Stimulated activated CD4-positive, alpha-beta T cell treated with anti-CD3 and anti-CD28 coated beads, TNF-alpha, amount 100 ng/mL, for 48 hours (primary cell): ENCODE results near the gene C6orf58.

Source experiments
- DNase-seq, 3 donors: peaks; one replicate each; pipeline ENCODE4 v3.0.0-alpha.2; 2020; ENCODE audit warnings: low read depth in 3 of 3

The C6orf58 gene

DNA sequence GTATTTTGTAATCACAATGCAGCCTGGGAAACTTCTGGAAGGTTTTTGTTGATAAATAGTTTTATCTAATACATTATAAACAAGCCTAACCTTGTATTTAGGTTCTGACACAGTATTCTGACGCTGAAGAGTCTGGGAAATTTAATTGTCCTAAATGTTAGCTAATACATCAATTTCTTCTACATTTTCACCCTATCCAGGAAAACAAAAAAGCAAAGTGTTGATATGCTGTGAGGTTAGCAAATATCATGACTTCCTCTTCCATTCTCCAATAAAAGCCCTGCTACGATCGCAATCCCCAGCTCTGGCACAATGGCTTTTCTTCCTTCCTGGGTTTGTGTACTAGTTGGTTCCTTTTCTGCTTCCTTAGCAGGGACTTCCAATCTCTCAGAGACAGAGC lies at the start of gene C6orf58:
C6orf58 (plus strand) TSS at position 301 of the 400 bp plus-strand sequence; CDS start at position 313, 12 bp downstream.
- no peak for DNase-seq

DNA sequence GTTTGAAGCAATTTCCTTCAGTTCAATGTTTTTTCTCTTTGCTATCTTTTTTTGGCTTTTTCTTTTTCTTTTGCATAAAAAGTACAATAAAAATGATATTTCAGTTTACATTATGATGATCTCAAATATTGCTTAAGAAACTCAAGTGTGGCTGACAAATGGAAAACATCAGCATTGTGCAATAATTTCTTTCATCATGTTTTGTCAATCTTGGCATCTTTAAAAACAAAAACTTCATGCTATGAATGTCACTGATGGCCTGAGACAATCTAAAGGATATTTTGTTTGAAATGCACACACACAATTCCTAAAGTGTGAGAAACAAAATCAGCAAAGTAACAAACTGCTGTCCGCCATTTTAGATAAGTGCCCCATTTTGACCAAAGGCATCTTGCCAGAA lies 44.0 kb upstream of the C6orf58 start:
- no peak for DNase-seq

DNA sequence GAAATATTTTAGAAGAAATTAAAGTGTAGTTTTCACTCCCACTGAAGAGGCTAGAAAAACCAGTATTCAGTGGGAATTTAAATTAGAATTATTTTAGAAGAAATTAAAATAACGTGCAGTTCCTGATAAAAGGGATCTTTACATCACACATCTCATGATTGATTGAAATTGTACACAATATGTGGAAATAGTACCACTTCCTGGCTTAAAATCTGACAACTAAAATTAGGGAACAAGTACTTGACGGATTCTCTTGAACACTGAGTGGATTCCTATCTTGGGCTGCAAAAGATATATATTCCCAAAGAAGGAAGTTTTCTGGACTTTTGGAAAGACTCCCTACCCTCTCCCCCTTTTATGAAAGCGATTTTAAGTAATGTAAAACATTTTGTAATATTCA lies 43.2 kb upstream of the C6orf58 start:
- no peak for DNase-seq

DNA sequence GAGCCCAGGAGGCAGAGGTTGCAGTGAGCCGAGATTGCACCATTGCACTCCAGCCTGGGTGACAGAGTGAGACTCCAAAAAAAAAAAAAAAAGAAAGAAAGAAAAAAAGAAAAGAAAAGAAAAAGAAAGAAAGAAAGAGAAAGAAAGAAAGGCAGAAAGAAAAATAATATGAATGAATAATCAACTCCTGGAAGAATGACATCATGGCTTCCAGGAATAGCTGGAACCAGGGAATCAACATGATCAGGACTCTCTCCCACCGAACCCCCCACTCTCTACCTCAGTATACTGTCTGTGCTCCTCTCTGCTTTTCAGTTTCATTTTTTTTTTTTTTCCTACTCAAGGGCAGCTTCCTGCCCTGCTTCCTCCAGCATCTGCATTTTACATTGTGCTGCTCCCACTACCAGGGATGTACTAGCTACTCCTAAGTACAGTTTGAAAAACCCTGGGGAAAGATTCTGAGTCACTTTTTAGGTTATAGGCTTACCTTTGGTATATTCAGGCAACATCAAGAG lies 38.2 kb upstream of the C6orf58 start:
- no peak for DNase-seq

DNA sequence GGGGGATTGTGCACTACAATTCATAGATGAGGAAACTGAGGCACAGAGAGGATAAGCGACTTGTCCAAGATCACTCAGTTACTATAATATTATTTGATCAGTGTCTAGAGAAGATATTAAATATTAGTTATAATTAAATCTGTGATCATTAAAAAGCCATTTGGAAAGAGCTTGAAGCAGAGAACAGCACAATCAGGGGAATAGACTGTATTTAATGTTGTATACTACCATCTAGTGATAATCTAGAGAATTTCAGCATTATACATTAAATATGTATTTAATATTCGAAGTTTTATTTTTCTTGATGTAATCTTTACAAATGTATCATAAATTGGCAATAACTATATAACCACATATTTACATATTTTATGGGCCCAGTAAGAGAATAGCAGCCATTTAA lies 37.7 kb upstream of the C6orf58 start:
- DNase-seq, result no peak

DNA sequence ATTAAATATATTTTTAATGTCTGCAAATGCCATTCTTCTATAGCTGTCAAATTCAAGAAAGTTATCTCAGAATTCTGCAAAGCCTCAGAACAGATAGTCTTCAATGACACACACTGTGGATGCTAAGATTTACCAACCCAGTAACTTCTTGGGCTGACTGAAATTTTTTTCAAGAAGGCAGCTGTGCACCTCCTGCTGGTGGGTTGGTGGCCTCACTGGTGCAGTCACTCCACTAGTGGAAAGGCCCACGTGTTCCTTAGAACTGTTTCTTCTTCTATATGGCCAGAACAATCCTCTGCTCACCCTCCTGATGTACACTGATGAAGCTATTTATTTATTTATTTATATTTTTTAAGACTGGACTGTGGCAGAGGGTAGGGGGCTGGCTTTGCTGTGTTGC lies 29.8 kb upstream of the C6orf58 start:
- no peak for DNase-seq

DNA sequence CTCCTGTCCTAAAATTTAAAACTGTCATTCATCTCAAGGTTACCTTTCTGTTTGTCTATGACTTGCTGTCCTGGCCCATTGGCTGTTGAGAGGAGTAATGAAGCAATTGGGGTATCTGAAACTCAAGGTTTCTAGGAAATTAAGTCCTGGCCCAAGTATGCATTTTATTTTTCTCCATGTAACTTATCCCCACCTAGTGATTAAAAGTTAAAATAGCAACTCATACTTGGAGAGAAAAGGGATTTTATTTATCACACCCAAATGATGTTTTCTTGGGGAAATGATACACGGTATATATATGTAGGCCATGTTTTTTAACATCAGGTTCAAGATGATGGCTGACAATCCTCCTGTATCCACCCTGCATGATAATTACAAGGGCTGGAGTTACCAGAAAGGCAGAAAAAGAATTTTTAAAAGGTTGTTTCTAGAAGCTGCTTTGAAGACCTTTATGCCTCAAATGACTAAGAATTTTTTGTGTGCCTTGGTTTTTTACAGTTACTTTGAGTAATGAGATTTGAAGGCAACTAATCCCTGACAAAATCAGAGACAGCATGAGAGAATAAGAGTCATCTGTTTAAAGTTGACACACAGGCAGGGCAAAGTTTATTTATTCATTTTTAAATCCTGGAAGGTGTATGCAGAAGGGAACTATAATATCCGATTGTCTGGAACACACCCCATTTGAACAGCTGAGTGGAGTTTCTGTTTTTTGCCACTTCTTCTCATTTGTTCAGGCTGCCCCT lies 28.9 kb upstream of the C6orf58 start:
- no peak for DNase-seq

DNA sequence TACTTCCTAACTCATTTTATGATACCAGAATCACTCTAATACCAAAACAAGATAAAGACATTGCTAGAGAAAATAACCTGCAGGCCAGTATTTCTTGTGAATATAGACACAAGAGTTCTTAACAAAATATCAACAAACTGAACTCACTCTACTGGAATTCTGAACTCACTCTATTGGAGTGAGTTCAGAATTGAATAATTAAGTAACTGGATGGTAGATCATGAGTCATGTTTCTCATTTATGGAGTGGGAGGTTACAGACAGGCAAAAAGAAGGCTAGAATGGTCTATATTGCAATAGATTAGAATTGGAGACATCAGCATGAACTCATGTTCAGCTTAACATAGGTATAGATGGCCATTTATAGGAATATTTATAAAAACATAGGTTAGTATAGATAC lies 26.6 kb upstream of the C6orf58 start:
- DNase-seq, result no peak

DNA sequence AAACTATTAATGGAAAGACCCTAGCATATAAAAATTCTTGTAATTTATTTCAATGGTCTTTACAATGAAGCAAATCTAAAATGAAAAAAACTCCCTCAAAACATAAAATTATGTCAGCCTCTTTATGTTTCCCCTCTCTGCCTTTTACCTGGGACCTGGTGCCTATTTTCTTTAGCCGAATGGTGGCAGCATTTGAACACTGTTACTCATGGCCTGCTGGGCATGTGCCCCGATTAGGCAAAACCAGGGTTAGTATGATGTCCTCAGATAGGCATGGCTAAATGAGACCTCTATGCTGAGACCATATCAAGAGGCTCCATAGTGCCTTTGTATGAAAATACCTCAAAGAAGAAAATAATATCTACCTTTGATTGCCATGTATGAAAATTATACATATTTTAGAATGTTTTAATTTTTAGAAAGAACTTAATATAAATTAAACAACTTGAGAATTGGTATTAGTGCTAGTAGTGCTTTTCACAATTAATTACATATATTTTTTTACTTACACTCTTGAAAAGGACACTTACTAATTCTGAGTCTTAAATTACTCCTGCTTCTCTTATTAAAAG lies 22.5 kb upstream of the C6orf58 start:
- DNase-seq, result no peak

DNA sequence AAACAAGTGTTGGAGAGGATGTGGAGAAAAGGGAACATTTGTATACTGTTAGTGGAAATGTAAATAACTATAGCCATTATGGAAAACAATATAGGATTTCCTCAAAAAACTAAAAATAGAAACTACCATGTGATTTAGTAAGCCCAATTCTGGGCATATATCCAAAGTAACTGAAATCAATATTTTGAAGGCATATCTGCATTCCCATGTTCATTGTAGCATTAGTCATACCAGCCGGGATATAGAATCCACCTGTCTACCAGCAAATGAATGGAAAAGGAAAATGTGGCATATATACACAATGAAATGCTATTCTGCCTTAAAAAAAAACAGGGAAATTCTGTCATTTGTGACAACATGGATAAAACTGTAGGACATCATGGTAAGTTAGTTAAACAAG lies 15.3 kb upstream of the C6orf58 start:
- no peak for DNase-seq

DNA sequence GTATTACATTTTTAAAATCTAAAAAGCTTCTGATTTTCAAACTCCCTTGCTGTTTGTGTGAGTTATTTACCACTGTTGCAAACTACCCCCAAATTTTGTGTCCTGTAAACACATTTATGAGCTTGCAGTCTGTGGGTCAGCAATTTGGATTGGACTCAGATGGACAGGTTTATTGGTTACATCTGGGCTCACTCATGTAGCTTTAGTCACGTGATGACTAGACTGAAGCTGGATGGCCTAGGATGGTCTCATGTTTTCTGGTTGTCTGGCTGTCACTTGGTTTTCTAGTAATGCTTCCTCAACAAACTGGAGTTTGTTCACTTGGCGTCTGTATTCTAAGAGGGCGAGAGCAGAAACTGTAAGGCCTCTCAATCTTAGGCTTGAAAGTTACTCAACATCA lies 12.2 kb upstream of the C6orf58 start:
- no peak for DNase-seq

DNA sequence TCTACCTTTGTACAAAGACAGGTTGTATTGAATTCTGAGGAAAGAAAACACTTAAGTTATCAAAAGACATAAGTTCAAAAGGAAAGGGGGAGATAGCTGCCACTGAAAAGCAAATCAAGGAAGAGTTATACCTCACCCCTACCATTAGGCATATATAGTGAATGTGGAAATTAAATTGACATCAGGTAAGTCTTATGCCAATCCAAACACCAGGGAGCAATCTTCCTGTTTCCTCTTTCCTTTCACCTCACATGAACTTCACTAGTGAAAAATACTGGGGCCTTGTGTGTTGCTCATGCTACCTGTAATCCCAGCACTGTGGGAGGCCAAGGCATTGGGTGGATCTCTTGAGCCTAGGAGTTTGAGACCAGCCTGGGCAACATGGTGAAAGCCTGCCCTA lies 10.9 kb upstream of the C6orf58 start:
- DNase-seq, result no peak

DNA sequence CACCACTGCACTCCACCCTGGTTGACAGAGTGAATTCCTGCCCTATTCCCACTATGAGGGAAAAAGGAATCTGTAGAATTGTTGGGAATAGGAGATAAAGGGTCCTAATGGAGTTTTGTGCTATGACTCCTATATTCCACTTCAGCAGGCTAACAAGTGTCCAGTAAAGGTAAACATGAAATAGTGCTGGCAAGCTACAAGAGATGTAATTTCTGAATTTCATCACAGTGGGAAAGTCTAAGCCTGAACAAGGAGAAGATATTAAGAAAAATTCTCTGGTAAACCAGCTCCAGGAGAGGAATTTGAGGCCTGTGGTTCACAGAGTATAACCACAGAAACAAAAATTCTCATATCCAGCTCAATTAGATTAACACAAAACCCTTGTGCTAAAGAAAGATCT lies 10.3 kb upstream of the C6orf58 start:
- DNase-seq, result no peak

DNA sequence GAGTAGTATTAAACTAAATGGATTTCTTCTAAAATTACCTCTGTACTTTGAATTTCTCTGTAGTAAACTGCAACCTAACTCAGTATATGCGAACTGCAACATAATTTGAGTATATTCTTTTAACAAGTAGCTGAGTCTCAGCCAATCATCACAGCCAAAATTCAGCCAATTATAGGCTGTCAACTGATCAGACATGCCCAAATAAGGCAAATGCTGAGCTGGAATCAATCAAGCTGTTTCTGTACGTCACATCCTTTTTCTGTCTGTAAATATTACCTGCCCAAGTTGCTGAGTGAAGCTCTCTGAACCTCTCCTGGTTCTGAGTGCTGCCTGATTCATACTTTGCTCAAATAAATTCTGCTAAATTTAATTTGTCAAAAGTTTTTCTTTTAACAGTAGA lies 9.5 kb upstream of the C6orf58 start:
- DNase-seq, result no peak

DNA sequence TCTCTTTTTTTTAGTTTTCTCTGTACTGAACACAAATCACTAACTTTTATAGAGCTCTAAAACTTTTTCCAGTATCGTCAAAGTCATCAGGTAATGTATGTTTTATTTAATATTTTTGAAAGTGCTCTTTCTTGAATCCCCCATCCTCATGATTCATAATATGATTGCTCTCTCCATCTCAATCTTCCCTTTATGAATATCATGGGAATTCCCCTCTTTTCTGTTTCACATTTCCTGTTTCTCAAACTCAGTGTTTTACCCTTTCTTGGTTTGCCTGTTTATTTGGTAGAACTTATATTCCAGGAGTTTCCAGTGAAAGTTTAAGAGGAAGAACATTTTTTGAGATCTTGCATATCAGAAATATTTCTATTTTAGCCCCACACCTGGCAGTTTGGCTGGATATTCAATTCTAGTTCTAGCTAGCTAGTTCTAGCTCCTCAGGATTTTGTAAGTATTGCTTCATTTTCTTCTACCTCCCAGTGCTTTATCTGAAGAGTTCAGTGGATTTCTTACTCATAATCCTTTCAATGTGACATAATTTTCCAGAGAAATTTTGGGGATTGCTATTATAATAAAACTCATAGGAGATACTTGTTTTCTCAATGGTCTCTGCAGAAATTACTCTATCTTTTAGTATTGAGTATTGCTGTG lies 6.1 kb upstream of the C6orf58 start:
- DNase-seq, result no peak

DNA sequence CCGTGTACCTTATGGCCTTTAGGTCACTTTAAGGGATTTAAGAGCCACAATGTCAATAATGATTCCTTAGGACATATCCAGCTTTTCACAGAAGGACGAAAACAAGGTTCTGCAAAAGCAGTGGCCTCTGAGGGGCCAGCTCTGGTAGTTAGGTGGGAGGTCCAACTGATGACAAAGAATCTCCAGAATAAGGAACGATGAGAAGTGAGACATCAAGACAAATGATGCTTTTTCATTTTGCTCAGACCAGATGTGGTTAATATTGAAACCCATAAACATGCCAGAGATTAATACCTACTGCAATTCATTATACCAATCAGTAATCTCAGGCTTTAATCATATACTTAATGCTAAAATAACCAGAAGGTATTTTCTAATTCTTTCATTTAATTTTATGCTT lies 1.9 kb downstream of the C6orf58 start:
- no peak for DNase-seq

DNA sequence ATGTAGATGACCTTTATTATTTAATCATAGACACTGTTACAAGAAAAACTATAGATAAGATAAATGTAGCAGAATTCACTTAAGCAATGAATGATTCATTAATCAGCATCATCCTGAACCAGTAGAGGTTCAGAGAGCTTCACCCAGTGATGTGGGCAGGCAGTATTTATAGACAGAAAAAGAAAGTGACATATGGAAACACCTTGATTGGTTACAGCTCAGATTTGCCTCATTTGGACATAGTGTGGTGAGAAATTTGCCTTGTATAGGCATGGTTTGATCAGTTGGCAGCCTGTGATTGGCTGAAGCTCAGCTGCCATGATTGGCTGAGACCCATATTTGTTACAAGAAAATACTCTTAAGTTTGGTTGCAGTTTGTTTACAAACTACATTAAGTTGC lies 4.6 kb downstream of the C6orf58 start:
- DNase-seq, result no peak

DNA sequence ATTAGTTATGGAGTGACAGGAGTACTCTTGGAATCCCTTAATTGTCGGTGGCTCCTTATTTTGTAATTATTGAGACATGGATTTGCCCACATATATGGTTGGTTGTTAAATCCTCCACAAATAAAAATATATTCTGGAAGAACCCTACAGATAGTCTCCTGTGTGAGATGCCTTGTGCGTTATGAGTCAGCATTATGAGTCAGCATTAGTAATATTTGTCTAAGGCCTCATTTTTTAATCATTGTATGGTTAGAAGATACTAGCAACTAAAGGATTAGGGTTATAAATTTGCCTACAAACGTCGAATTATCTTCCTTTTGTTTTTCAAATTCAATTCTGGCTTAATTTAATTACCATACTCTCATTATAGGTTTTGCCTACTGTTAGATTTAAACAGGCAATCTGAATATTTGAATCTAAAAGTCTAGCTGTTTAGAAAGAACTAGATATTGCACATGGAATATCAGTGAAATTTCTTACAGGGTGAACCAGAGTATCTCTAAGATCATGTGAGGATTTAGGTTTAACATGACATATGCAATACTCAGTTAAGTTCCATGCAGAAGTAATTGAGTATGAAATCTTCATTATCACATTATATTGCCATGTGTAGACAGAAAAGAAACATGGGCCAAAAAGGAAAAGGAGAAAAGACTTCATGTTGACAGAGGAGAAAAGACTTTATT lies 5.9 kb downstream of the C6orf58 start:
- no peak for DNase-seq

DNA sequence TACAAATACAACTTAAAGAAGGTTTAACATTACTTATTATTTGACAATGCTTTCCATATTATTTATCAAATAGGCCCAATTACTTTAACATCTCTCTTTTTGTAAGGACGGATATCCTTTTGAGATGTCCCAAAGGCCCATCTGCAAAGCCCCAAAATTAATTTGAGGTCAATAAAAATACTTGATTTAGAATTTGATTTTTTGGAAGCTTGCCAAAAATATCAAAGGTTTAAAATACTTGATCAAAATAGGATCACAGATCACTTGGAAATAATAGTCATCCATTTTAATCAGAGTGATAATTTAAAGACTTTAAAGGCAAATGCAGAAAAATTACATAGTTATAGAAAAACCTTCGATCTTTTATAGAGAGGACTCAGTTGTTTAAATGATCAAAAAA lies 8.1 kb downstream of the C6orf58 start:
- no peak for DNase-seq

DNA sequence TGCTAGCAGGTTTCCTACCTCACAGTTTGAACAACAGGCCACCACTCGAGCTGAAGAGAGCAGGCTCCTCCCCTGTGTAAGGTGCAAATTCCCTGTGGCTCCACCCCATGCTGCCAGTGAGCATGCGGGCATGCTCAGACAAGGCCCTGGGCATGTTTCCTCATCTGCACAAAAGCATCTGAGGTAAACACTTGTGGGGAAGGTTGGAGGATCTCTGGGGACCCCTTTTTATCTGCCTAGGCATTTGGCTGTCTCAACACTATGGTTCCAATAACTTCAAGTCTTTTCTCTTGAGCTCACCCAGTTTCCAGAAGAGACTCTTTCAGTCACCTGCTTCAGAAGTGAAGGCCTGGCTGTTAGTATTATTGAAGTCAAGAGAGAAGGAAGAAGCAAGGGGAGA lies 9.4 kb downstream of the C6orf58 start:
- DNase-seq, result no peak

DNA sequence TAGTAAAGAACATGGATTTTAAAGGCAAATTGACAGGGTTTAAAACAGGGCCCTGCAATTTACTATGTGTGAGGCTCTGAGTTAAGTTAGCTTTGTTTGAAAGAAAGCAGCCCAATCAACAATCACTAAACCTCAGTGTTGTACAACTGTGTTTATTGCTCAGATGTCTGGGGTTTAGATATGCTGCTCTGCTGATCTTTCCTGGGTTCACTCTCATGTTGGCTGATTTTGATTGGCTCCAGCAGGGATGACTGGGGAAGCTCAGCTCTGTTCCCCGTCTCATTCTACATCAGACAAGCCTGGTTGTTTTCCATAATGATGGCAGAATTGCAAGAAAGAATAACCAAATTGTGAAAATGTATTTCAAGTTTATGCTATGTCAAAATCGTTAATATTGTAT lies 10.9 kb downstream of the C6orf58 start:
- DNase-seq, result no peak

DNA sequence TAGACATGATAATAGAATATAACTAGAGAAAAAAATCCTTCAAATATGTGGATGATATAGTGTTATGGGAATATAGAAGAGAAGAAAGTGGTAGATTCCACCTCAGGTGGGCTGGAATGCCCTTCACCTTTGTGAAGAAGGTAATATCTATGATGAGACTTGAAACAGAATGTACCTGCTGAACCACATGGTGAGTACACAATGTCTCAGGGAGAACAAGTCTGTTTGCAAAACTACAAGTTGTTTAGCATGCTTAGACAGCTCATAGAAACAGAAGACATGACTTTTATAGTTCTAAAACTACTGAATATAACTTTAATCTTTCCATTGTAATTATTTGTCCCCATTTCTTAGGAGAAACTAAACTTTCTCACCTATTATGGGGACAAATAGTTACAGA lies 12.2 kb downstream of the C6orf58 start:
- DNase-seq, result no peak

DNA sequence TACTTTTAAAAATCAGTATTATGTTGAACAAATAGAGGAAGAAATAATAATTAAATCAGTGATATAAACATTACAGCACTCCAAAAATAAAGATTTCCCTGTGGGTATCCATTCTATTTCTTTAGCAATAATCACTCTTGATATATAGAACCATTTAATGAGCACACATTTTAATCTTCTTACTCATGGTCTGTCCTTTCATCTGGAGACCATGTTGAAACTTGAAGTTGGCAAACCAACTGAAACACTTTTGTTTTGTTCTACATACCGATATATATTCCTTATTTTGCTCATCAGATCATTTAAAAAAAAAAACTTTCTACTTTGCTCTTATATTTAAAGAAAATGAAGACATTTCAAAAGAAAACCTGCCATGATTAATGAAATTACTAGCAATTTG lies 13.4 kb downstream of the C6orf58 start:
- DNase-seq, result no peak
